IPS-18c (cell line): ENCODE data around the gene SULT1A4.
"Not testable (repeated sequence)": the region's sequence is repeated elsewhere in the genome, so short reads cannot be mapped to it uniquely, and the experiment has no call there.

Source experiments
- H3K4me3 ChIP-seq: 2 replicates; pipeline ENCODE4 v1.7.0; 2013; ENCODE audit warnings: low read depth, mild to moderate bottlenecking, low read length, moderate library complexity; ENCODE audit not compliant: insufficient read depth
- H3K9me3 ChIP-seq: one replicate; pipeline ENCODE4 v1.6.1; 2013; ENCODE audit warnings: mild to moderate bottlenecking, low read length, moderate library complexity; ENCODE audit not compliant: control insufficient read depth, insufficient read depth

SULT1A4 gene

DNA sequence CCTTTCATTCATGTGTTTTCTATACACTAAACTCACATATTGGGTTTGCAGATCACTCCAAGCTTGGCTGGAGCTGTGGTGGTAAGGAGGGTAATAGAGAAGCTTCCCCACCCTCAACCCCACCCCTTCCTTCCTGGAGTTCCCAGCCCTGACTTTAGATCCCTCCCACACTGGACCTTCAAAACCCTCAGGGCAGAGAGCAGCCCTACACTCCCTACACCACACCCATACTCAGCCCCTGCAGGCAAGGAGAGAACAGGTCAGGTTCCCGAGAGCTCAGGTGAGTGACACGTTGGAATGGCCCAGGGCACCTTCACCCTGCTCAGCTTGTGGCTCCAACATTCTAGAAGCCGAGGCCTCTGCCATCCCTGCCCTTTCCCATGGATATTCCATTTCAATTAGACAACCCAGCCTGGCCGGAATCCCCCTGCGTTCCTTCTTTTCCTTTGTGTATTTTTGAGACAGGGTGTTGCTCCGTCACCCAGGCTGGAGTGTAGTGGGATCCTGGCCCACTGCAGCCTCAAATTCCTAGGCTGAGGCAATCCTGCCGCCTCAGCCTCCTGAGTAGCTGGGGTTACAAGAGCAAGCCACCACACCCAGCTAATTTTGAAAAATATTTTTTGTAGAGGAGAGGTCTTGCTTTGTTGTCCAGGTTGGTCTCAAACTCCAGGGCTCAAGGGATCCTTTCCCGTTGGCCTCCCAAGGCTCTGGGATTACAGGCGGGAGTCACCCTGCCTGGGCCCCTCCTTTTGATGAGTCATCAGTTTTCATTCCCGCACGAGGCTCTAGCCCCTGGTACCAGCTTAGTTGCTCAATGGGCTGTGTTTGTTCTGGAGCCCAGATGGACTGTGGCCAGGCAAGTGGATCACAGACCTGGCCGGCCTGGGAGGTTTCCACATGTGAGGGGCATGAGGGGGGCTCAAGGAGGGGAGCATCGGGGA, at the start of gene SULT1A4:
Gene SULT1A4 (plus strand): TSS at position 208 of the 941 bp plus-strand sequence. CDS start 1,473 bp downstream, outside the sequence.
- H3K4me3 ChIP-seq, result not testable (repeated sequence)

DNA sequence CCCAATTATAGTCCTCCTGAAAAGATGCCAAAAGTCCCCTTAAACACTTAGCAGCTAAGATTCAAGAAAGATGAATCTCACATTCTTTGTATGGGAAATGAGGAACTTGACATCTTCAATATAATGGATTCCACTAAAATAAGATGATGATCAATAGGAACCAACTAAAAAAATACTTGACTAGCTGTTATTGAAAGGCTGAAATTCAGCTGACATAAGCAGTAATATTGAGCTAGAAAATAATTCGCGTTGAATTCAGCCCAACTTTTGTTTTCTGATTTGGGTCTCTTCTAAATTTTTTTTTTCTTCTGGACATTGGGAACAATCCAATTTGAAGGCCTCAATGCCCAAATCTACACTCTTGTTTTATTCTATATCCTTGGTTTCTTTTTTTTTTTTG, 36.1 kb upstream of the SULT1A4 start:
- H3K9me3 ChIP-seq, H3K4me3 ChIP-seq: not testable (repeated sequence)

More for the DNA sequence above, at the start of gene SULT1A4:
- H3K9me3 ChIP-seq, result not testable (repeated sequence)

GRCh38 chr16:29425390-29425789, 34.3 kb upstream of the SULT1A4 start:
- H3K4me3 ChIP-seq, H3K9me3 ChIP-seq: not testable (repeated sequence)

GRCh38 chr16:29453754-29454153, 6.0 kb upstream of the SULT1A4 start:
- H3K4me3 ChIP-seq, H3K9me3 ChIP-seq: not testable (repeated sequence)

DNA sequence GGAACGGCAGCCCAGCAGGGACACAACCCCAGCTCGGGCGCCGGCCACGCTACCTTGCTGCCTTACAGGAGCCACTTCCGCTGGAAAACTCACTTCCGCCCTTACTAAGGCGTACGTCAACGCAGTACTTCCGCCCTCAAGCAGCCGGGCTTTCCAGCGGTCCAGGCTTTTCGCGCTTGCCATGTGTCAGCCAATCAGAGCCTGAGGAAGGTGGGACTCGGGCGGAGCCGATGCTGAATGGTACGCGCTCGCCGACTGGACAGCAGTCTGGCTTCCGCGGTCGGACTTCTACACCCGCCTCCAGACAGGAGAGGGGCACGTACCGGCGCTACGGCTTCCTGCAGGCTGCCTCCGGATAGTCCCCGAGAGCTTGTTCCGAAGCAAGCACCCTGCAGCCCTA, 5.4 kb upstream of the SULT1A4 start, which contains the start of the genes BOLA2 and SLX1B:
Gene BOLA2 (minus strand): TSS at position 83 of the 400 bp plus-strand sequence. CDS start 98 bp downstream, outside the sequence.
Gene SLX1B (plus strand): TSS at position 265 of the 400 bp plus-strand sequence.
- H3K4me3 ChIP-seq, H3K9me3 ChIP-seq: not testable (repeated sequence)

- not testable (repeated sequence) for H3K9me3 ChIP-seq, H3K4me3 ChIP-seq
Measured at GRCh38 chr16:29454828-29455227, 4.9 kb upstream of the SULT1A4 start.

DNA sequence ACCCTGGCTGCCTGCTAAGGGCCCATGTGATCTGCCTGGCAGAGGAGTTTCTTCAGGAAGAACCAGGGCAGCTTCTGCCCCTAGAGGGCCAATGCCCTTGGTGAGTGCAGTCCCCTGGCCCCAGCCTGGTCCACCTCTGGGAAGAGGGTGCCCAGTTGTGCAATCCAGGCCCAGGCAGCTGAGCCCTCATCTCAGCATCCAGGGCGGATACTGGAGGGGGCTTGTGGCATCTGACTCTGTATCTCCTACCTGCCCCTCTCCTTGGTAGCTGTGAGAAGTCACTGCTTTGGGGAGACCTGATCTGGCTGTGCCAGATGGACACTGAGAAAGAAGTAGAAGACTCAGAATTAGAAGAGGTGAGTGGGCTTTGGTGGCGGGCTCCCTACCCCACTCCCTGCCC, 2.1 kb upstream of the SULT1A4 start:
- H3K9me3 ChIP-seq, H3K4me3 ChIP-seq: not testable (repeated sequence)

DNA sequence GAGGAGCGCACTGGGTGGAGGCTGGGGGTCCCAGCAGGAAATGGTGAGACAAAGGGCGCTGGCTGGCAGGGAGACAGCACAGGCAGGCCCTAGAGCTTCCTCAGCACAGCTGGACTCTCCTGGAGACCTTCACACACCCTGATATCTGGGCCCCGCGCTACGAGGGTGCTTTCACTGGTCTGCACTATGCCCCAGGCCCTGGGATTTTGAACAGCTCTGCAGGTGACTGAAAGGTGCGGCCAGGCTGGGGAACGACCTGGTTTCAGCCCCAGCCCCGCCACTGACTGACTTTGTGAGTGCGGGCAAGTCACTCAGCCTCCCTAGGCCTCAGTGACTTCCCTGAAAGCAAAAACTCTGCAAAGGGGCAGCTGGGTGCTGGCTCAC, 926 bp downstream of the SULT1A4 start:
- not testable (repeated sequence) for H3K4me3 ChIP-seq, H3K9me3 ChIP-seq

DNA sequence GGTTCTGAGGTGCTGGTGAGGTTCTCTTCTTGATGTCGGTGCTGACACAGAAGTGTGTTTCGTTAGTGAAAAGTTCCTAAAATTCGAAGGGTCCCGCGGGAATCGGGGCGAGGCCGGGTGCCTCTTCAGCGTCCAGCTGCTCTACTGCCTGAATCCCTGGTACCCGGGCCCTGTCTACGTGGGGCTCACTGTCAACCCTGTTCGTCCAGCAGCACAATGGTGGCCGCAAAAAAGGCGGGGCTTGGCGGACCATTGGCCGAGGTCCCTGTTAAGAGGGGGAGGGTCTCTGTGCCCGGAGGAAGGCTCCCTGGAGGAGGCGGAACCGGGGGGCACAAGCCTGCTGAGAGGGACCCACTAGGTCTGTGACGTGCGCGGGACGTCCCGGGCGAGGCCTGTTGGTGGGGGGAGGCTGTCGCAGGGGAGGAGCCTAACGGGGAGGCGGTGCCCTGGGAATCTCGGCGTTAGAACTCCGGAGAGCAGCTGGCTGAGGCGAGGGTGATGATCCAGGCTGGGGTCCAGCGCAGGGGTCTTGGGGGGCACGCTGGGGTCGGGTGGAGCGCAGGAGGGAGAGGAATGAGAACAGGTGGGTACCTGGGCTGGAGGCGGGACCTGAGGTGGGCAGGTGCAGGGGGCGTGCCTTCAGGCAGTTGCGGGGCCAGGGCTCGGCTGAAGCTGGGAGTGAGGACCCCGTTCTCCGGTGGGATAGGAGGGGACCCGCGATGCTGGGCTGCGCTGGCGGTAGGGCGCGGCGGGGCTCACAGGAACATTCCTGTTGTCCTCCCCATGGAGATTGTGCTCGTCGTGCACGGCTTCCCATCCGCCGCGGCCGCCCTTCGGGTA, 6.5 kb downstream of the SULT1A4 start:
- not testable (repeated sequence) for H3K9me3 ChIP-seq, H3K4me3 ChIP-seq

GRCh38 chr16:29466904-29467303, 7.2 kb downstream of the SULT1A4 start:
- H3K9me3 ChIP-seq, H3K4me3 ChIP-seq: not testable (repeated sequence)

DNA sequence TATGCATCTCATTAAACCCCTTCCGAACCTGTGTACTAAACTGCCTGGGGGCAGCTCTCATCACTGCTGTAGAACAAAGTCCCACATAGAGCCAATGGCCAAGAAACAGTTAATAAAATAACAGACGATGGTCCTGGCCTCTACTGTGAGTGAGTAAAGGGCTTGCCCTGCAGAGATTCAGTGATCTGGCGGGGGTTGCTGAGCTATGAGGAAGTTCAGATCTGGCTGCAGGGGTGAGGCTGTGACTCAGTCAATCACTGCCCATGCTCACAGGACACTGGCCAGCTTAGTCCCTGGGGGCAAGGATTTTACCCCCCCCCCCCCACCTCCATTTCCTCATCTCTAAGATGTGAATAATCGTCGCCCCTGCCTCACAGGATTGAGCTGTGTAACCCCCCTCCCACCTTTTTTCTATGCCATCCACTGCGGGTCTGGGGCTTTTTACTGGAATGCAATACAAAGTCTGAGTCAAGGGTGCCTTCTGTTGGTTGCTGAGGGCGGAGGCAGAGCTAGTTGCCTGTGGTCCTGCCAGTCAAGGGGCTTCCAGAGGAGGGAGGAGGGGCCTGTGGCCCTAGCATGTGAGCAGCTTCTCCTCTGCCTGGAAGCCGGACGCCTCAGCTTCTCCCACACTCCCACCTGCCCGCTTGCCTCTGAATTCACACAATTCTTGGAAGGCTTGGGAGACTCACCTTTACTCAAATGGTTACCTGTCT, 8.1 kb downstream of the SULT1A4 start:
- H3K4me3 ChIP-seq, H3K9me3 ChIP-seq: not testable (repeated sequence)

- H3K9me3 ChIP-seq, H3K4me3 ChIP-seq: not testable (repeated sequence)
Measured at GRCh38 chr16:29469660-29470059, 9.9 kb downstream of the SULT1A4 start.

DNA sequence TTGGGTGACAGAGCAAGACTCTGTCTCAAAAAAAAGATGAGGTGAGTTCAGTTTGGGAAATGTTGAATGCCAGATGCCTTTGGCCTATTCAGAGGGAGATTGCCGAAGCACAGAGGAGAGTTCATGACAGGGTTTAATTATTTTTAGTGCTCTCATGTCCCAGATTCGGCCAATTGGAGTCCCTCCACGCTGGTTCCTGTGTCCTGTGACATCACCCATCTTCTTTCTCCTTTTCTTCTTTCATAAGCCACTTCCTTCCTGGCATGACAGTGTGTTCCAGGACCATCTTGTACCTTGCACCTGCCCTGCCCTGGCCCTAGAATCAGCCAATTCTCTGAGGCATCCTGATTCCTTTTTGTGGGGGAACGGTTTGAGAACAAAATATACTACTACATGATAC, 12.4 kb downstream of the SULT1A4 start:
- not testable (repeated sequence) for H3K4me3 ChIP-seq, H3K9me3 ChIP-seq

DNA sequence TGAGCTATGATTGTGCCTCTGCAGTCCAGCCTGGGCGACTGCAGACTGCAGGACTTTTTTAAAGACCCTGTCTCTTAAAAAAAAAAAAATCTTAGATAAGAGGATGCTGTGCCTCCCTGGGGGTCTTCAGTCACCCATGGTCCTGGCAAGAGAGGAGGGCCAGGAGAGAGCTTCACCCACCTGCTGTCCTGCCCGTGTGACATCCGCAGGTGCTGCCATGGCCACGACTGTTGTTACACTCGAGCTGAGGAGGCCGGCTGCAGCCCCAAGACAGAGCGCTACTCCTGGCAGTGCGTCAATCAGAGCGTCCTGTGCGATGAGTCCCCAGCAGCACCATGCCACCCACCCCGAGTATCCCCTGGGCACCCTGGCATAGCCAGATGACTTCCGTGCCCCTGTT, 22.6 kb downstream of the SULT1A4 start:
- not testable (repeated sequence) for H3K9me3 ChIP-seq, H3K4me3 ChIP-seq

GRCh38 chr16:29506308-29506707, 46.6 kb downstream of the SULT1A4 start, which contains the start of gene NPIPB12:
TSS of gene NPIPB12 (minus strand) at chr16:29506408.
- H3K9me3 ChIP-seq, H3K4me3 ChIP-seq: not testable (repeated sequence)
